AG04449 (cell line): Measurements from ENCODE around the gene DAB1.

ENCODE experiments used
- CTCF ChIA-PET: fragments of 350-600 bp; formaldehyde crosslinking; extraction: SDS; loops from one replicate; lab custom pipeline; 2021; ENCODE audit warnings: antibody characterized with exemption; lab: Yijun Ruan, JAX
- POLR2A ChIA-PET: fragments of 400-600, 350-600 bp; formaldehyde crosslinking; extraction: SDS; loops from one replicate; lab custom pipeline; 2020; ENCODE audit warnings: antibody characterized with exemption, inconsistent platforms; lab: Yijun Ruan, JAX
- DNase-seq: peaks from one replicate; pipeline ENCODE4 v3.0.0-alpha.2; 2010; ENCODE audit warnings: low read depth, low spot score
- H3K4me3 ChIP-seq: 2 replicates; pipeline ENCODE4 v1.5.1; 2011; ENCODE audit warnings: low read depth, mild to moderate bottlenecking, control low read depth, low read length
- CTCF ChIP-seq: IDR thresholded peaks from one replicate; pipeline ENCODE4 v1.5.1; 2011; ENCODE audit warnings: mild to moderate bottlenecking, moderate library complexity, low read length, control low read depth, inconsistent platforms; ENCODE audit not compliant: insufficient read depth; ENCODE audit errors: missing control alignments

Gene DAB1

GRCh38 chr1:57012315-57012714 lies 411.5 kb downstream of the DAB1 start:
- ChIA-PET CTCF (no interaction called here), POLR2A (no interaction called here)
- DNase-seq = no peak
- H3K4me3 ChIP-seq = no peak overlapping the region
- no peak for TF ChIP-seq CTCF

GRCh38 chr1:57010511-57010910 lies 413.3 kb downstream of the DAB1 start:
- CTCF ChIA-PET = no interaction called here
- no peak for TF ChIP-seq CTCF
- POLR2A ChIA-PET = no interaction called here

GRCh38 chr1:57007948-57008347 lies 415.9 kb downstream of the DAB1 start:
- ChIA-PET CTCF (interaction anchor here (1.1 kb wide), 1 partner anchor 29 kb away, joined by 3 read pairs; no protein-coding TSS in a partner anchor), POLR2A (no interaction called here)
- DNase-seq = no peak
- no peak for TF ChIP-seq CTCF
- H3K4me3 ChIP-seq = no peak overlapping the region

More at GRCh38 chr1:57010511-57010910, 413.3 kb downstream of the DAB1 start:
- DNase-seq = no peak
- no peak overlapping the region for H3K4me3 ChIP-seq

- CTCF ChIA-PET = interaction anchor here (1.1 kb wide), 1 partner anchor 28 kb away, joined by 3 read pairs; no protein-coding TSS in a partner anchor
- no peak for DNase-seq
- POLR2A ChIA-PET = no interaction called here
- H3K4me3 ChIP-seq = no peak overlapping the region
- no peak for TF ChIP-seq CTCF
Measured at GRCh38 chr1:57007472-57007871, 416.4 kb downstream of the DAB1 start.

- ChIA-PET POLR2A (no interaction called here), CTCF (no interaction called here)
- H3K4me3 ChIP-seq = no peak overlapping the region
- DNase-seq = no peak
- no peak for TF ChIP-seq CTCF
Measured at GRCh38 chr1:57003398-57004139, 420.3 kb downstream of the DAB1 start.

- ChIA-PET CTCF (no interaction called here), POLR2A (no interaction called here)
- DNase-seq = no peak
- no peak overlapping the region for H3K4me3 ChIP-seq
- TF ChIP-seq CTCF = no peak
Measured at GRCh38 chr1:56995414-56996100, 428.3 kb downstream of the DAB1 start.
